H1 (cell line): ENCODE results near the gene MRTFA. TPM values are rescaled to one million over a fixed set of nuclear protein-coding genes. Genes with fewer than 3 reads are reported as not detected.

Experiments used
- CTCF ChIA-PET: fragments of 300-600 bp; sonication (Branson Sonifier 250); formaldehyde crosslinking; loops from one replicate; lab custom pipeline; 2021; ENCODE audit not compliant: partially characterized antibody; lab: Charles Lee
- POLR2A ChIA-PET: fragments of 300-600 bp; sonication (Branson Sonifier 250); formaldehyde crosslinking; loops from one replicate; lab custom pipeline; 2021; ENCODE audit warnings: inconsistent platforms; ENCODE audit not compliant: partially characterized antibody; lab: Charles Lee
- DNase-seq, 2 experiments: peaks; one replicate each; pipeline versions ENCODE4 v3.0.0 to v3.0.0-alpha.2; 2010 to 2022; ENCODE audit warnings: low spot score in 2 of 2, low read depth in 1 of 2, mixed read lengths in 1 of 2
- FAIRE-seq: peaks from 2 replicates; lab custom pipeline; 2011; peaks lifted over from hg19 to GRCh38; lab: Jason Lieb, UNC
- H2AFZ ChIP-seq: 2 replicates; pipeline ENCODE4 v1.8.1; 2012; ENCODE audit warnings: low read length, inconsistent platforms
- H2AK5ac ChIP-seq: 2 replicates; pipeline ENCODE4 v1.6.1; 2013; ENCODE audit warnings: low read depth, low read length
- H2BK120ac ChIP-seq: replicated peaks from 2 replicates; pipeline ENCODE3; 2013; ENCODE audit warnings: low read depth, low read length, inconsistent platforms
- H2BK12ac ChIP-seq: 2 replicates; pipeline ENCODE4 v1.6.1; 2013; ENCODE audit warnings: low read depth, low read length
- H2BK15ac ChIP-seq: 2 replicates; pipeline ENCODE4 v1.6.1; 2013; ENCODE audit warnings: low read length
- H2BK20ac ChIP-seq: 2 replicates; pipeline ENCODE4 v1.6.1; 2013; ENCODE audit warnings: low read length
- H2BK5ac ChIP-seq: 2 replicates; pipeline ENCODE4 v1.6.1; 2013; ENCODE audit warnings: low read depth, low read length
- H3K14ac ChIP-seq: 2 replicates; pipeline ENCODE4 v1.6.1; 2013; ENCODE audit warnings: inconsistent platforms; ENCODE audit not compliant: insufficient read length
- H3K18ac ChIP-seq: 2 replicates; pipeline ENCODE4 v1.6.1; 2013; ENCODE audit warnings: low read length; ENCODE audit errors: extremely low read depth
- H3K23ac ChIP-seq: 2 replicates; pipeline ENCODE4 v1.6.1; 2013; ENCODE audit warnings: inconsistent platforms; ENCODE audit not compliant: insufficient read length
- H3K23me2 ChIP-seq: 2 replicates; pipeline ENCODE4 v1.6.1; 2013; ENCODE audit warnings: low read depth, low read length
- H3K27ac ChIP-seq: 2 replicates; pipeline ENCODE4 v1.6.1; 2011; ENCODE audit warnings: low read depth, low read length, inconsistent platforms
- H3K27me3 ChIP-seq, 4 experiments: replicated peaks in 1 of 4; 1 replicate in 1 of 4; 2 replicates in 3 of 4; pipeline versions ENCODE4 v1.6.1 to v1.8.1; 2011 to 2013; ENCODE audit warnings: low read length in 3 of 4, mild to moderate bottlenecking in 3 of 4, inconsistent platforms in 2 of 4, mixed read lengths in 2 of 4, moderate library complexity in 1 of 4; ENCODE audit not compliant: control insufficient read depth in 3 of 4, insufficient read depth in 3 of 4; ENCODE audit errors: extremely low read depth in 1 of 4
- H3K36me3 ChIP-seq, 4 experiments: 2 replicates each; pipeline versions ENCODE4 v1.6.1 to v1.8.1; 2011 to 2013; ENCODE audit warnings: mild to moderate bottlenecking in 4 of 4, low read length in 3 of 4, moderate library complexity in 2 of 4, control low read depth in 1 of 4, inconsistent platforms in 1 of 4; ENCODE audit not compliant: insufficient read depth in 4 of 4, control insufficient read depth in 2 of 4
- H3K4ac ChIP-seq: replicated peaks from 2 replicates; pipeline ENCODE3; 2013; ENCODE audit warnings: low read length, low read depth, mixed read lengths, inconsistent platforms; ENCODE audit not compliant: insufficient read length
- H3K4me1 ChIP-seq, 4 experiments: replicated peaks in 1 of 4; 1 replicate in 1 of 4; 2 replicates in 3 of 4; pipeline versions ENCODE4 v1.6.1 to v1.8.1; 2011 to 2013; ENCODE audit warnings: low read length in 3 of 4, inconsistent platforms in 2 of 4, mixed read lengths in 1 of 4; ENCODE audit not compliant: insufficient read depth in 4 of 4, control insufficient read depth in 3 of 4
- H3K4me2 ChIP-seq, 2 experiments: 2 replicates each; pipeline versions ENCODE4 v1.6.1 to v1.8.1; 2011 to 2013; ENCODE audit warnings: low read depth in 2 of 2, low read length in 2 of 2, control low read depth in 1 of 2, inconsistent platforms in 1 of 2, mild to moderate bottlenecking in 1 of 2; ENCODE audit not compliant: insufficient read depth in 1 of 2
- H3K4me3 ChIP-seq, 4 experiments: fragments of 200-600, 300-600 bp in 1 of 4; sonication (generic), shearing (Covaris generic), sonication (Bioruptor Twin) in 1 of 4; 2 replicates each; pipeline versions ENCODE4 v1.5.1 to v1.8.1; 2011 to 2016; ENCODE audit warnings: low read length in 4 of 4, low read depth in 3 of 4, control low read depth in 2 of 4, inconsistent platforms in 2 of 4, mild to moderate bottlenecking in 2 of 4, mixed read lengths in 1 of 4, moderate library complexity in 1 of 4; ENCODE audit not compliant: insufficient read depth in 2 of 4; ENCODE audit errors: extremely low read depth in 1 of 4
- H3K56ac ChIP-seq: replicated peaks from 2 replicates; pipeline ENCODE3; 2013; ENCODE audit warnings: low read depth, mild to moderate bottlenecking, mixed read lengths, low read length, inconsistent platforms; ENCODE audit not compliant: insufficient read length
- H3K79me1 ChIP-seq: 2 replicates; pipeline ENCODE4 v1.6.1; 2013; ENCODE audit warnings: low read depth, low read length, control low read depth
- H3K79me2 ChIP-seq, 2 experiments: 2 replicates each; pipeline versions ENCODE4 v1.6.1 to v1.8.1; 2012 to 2013; ENCODE audit warnings: low read length in 2 of 2, mild to moderate bottlenecking in 2 of 2, inconsistent platforms in 1 of 2; ENCODE audit not compliant: insufficient read depth in 2 of 2, control insufficient read depth in 1 of 2
- H3K9ac ChIP-seq, 4 experiments: replicated peaks in 1 of 4; 1 replicate in 1 of 4; 2 replicates in 3 of 4; pipeline versions ENCODE4 v1.6.1 to v1.8.1; 2011 to 2013; ENCODE audit warnings: low read depth in 3 of 4, low read length in 3 of 4, control low read depth in 2 of 4, mild to moderate bottlenecking in 2 of 4, moderate library complexity in 2 of 4, inconsistent platforms in 1 of 4; ENCODE audit errors: extremely low read depth in 1 of 4
- H3K9me3 ChIP-seq, 2 experiments: 2 replicates each; pipeline versions ENCODE4 v1.6.1 to v1.8.1; 2012 to 2013; ENCODE audit warnings: mild to moderate bottlenecking in 2 of 2, moderate library complexity in 2 of 2, control low read depth in 1 of 2, inconsistent platforms in 1 of 2, low read depth in 1 of 2, low read length in 1 of 2, mixed read lengths in 1 of 2; ENCODE audit not compliant: insufficient read depth in 2 of 2
- H4K20me1 ChIP-seq, 2 experiments: replicated peaks in 1 of 2; 2 replicates each; pipeline versions ENCODE3 to v1.8.1; 2011 to 2013; ENCODE audit warnings: inconsistent platforms in 2 of 2, low read length in 2 of 2, mild to moderate bottlenecking in 1 of 2; ENCODE audit not compliant: insufficient read depth in 2 of 2, control insufficient read depth in 1 of 2
- H4K5ac ChIP-seq: 2 replicates; pipeline ENCODE4 v1.6.1; 2013; ENCODE audit warnings: low read length, low read depth, mixed read lengths, inconsistent platforms; ENCODE audit not compliant: insufficient read length
- H4K8ac ChIP-seq: 2 replicates; pipeline ENCODE4 v1.8.0; 2013; ENCODE audit warnings: mild to moderate bottlenecking, moderate library complexity, low read length, inconsistent platforms; ENCODE audit not compliant: insufficient read depth; ENCODE audit errors: extremely low read depth
- H4K91ac ChIP-seq: replicated peaks from 2 replicates; pipeline ENCODE3; 2013; ENCODE audit warnings: low read length, mixed read lengths, inconsistent platforms; ENCODE audit not compliant: insufficient read length
- ASH2L ChIP-seq: fragments of 200-600, 300-600 bp; sonication (generic); IDR thresholded peaks from one replicate; pipeline ENCODE4 v1.7.1; 2017; ENCODE audit warnings: low read length
- JUND ChIP-seq: IDR thresholded peaks from 2 replicates; pipeline ENCODE4 v1.6.1; 2011; ENCODE audit warnings: mild to moderate bottlenecking, improper control_type of control experiment, low read length
- WGBS, 2 experiments: shearing (Covaris generic) in 1 of 2; methylation state at CpG; one replicate each; pipeline versions ENCODE4 v1.1.6 to v1.1.7; 2013 to 2015; ENCODE audit warnings: low lambda C conversion rate in 2 of 2, mixed read lengths in 2 of 2, inconsistent platforms in 1 of 2, low coverage in 1 of 2, missing lambda C conversion rate in 1 of 2; ENCODE audit not compliant: insufficient replicate concordance in 2 of 2, insufficient coverage in 1 of 2, insufficient read length in 1 of 2; ENCODE audit errors: extremely low coverage in 1 of 2, missing lambda C conversion rate in 1 of 2; 5-methylcytosine and 5-hydroxymethylcytosine counted together
- polyA plus RNA-seq, 7 experiments: library from polyadenylated mRNA; depleted of rRNA in 3 of 7; stranded (reverse) in 5 of 7; unstranded in 2 of 7; fragments of >200 nt in 5 of 7; fragments of 200-250 nt in 2 of 7; gene quantifications; 1 replicate in 5 of 7; 2 replicates in 1 of 7; 4 replicates in 1 of 7; pipeline versions ENCODE4 v1.2.1 to v1.2.3, GENCODE V29; 2011 to 2013; ENCODE audit warnings: missing spikeins in 2 of 7, mixed read lengths in 2 of 7
- total RNA-seq: library from RNA; stranded (reverse); fragmentation: NEBNext Ultra II Directional; extraction: Animal tissue kit (Norgen Biotek cat#: 25700); gene quantifications from 2 replicates; pipeline ENCODE4 v1.2.1, GENCODE V29; 2021

Gene MRTFA
- total and polyA plus RNA-seq, 2 of the 8 experiments (the other 6 are each of a cell fraction or from before 2014, with no cell fraction given), result 5.4 to 37.9 TPM

- no peak overlapping the region for H2BK20ac ChIP-seq
- no peak overlapping the region for H3K56ac ChIP-seq
- H2BK15ac ChIP-seq, result no peak overlapping the region
- no peak overlapping the region for H2AK5ac ChIP-seq
- no peak overlapping the region for H3K4me2 ChIP-seq
- no peak overlapping the region for H3K23ac ChIP-seq
- H3K9ac ChIP-seq, result no peak overlapping the region
- H3K4ac ChIP-seq, result no peak overlapping the region
- no peak overlapping the region for H2BK120ac ChIP-seq
- FAIRE-seq (no peak), DNase-seq (no peak)
- no peak overlapping the region for H4K8ac ChIP-seq
- H3K27me3 ChIP-seq, result no peaks in the 10 kb centered on the region
- H2AFZ ChIP-seq, result no peak overlapping the region
- no peak overlapping the region for H2BK5ac ChIP-seq
- peaks cover 0 to 19% of the 10 kb centered on the region in 2 experiments; a peak in 3 of 4 replicates for H3K79me2 ChIP-seq
- POLR2A ChIA-PET, result no interaction called here
- H4K20me1 ChIP-seq, result peaks cover 0 to 2% of the 10 kb centered on the region in 2 experiments
- CTCF ChIA-PET, result interaction anchor here (1.7 to 1.8 kb wide), 2 partner anchors 93 to 116 kb away, joined by 8 to 10 read pairs; no protein-coding TSS in a partner anchor
- no peak overlapping the region for H3K14ac ChIP-seq
- no peaks in the 10 kb centered on the region for H3K9me3 ChIP-seq
- no peak overlapping the region for H3K27ac ChIP-seq
- no peaks in the 10 kb centered on the region; the same call in 1 of the 2 replicates for H3K79me1 ChIP-seq
- H2BK12ac ChIP-seq, result no peak overlapping the region
- peaks cover 0 to 15% (median 6%) of the 10 kb centered on the region in 4 experiments; a peak in 3 of 7 replicates for H3K4me1 ChIP-seq
- WGBS, 2 experiments, result 74% methylated on average over 1 of the region's 1 CpG; no CpG with 5 or more reads in 1 of the 2 experiments
- no peak overlapping the region for H4K5ac ChIP-seq
- no peak overlapping the region for H4K91ac ChIP-seq
- H3K36me3 ChIP-seq, result no peaks in the 10 kb centered on the region
- no peak overlapping the region for H3K18ac ChIP-seq
- no peaks in the 10 kb centered on the region for H3K23me2 ChIP-seq
- H3K4me3 ChIP-seq, result no peak overlapping the region
- no peak for TF ChIP-seq JUND
- TF ChIP-seq ASH2L, result no peak
Observed at GRCh38 chr22:40529821-40530220, 106.7 kb downstream of the MRTFA start.
